KMS-11 (cell line): Measurements from ENCODE around the gene PLD4.

Source experiments
- H2AFZ ChIP-seq: fragments of 200-600 bp; sonication (generic); 2 replicates; pipeline ENCODE4 v1.6.1; 2016; ENCODE audit warnings: antibody characterized with exemption, mixed run types, low read depth
- H3K27ac ChIP-seq: fragments of 200-600 bp; sonication (generic); 2 replicates; pipeline ENCODE4 v1.6.1; 2016; ENCODE audit warnings: mild to moderate bottlenecking, mixed run types
- H3K27me3 ChIP-seq: fragments of 200-600 bp; sonication (generic); 2 replicates; pipeline ENCODE4 v1.6.1; 2017; ENCODE audit warnings: mild to moderate bottlenecking, low read depth, mixed run types, moderate library complexity; ENCODE audit not compliant: insufficient read depth
- H3K36me3 ChIP-seq: fragments of 200-600 bp; sonication (generic); 2 replicates; pipeline ENCODE4 v1.6.1; 2017; ENCODE audit warnings: mild to moderate bottlenecking, mixed run types; ENCODE audit not compliant: insufficient read depth
- H3K4me1 ChIP-seq: fragments of 200-600 bp; sonication (generic); 2 replicates; pipeline ENCODE4 v1.6.1; 2016; ENCODE audit warnings: mild to moderate bottlenecking, low read depth, mixed run types; ENCODE audit not compliant: poor library complexity, severe bottlenecking
- H3K4me2 ChIP-seq: fragments of 200-600 bp; sonication (generic); 2 replicates; pipeline ENCODE4 v1.7.0; 2016; ENCODE audit warnings: mild to moderate bottlenecking, mixed run types
- H3K4me3 ChIP-seq: fragments of 200-600 bp; sonication (generic); IDR thresholded peaks from 2 replicates; pipeline ENCODE4 v1.6.1; 2017; ENCODE audit warnings: low read depth, low read length, mixed read lengths; ENCODE audit not compliant: insufficient read depth
- H3K79me2 ChIP-seq: fragments of 200-600 bp; sonication (generic); 2 replicates; pipeline ENCODE4 v1.6.1; 2016; ENCODE audit warnings: low read depth, mixed run types; ENCODE audit not compliant: insufficient read depth
- H3K9ac ChIP-seq: fragments of 200-600 bp; sonication (generic); 2 replicates; pipeline ENCODE4 v1.6.1; 2016; ENCODE audit warnings: mild to moderate bottlenecking, mixed run types
- H4K20me1 ChIP-seq: fragments of 200-600 bp; sonication (generic); 2 replicates; pipeline ENCODE4 v1.6.1; 2016; ENCODE audit warnings: mild to moderate bottlenecking, mixed run types; ENCODE audit not compliant: insufficient read depth
- CTCF ChIP-seq: fragments of 200-600 bp; sonication (generic); conservative IDR thresholded peaks from 2 replicates; pipeline ENCODE4 v1.6.1; 2017; ENCODE audit warnings: low read depth, mild to moderate bottlenecking, antibody characterized with exemption, low read length, moderate library complexity, mixed read lengths

PLD4 gene

GRCh38 chr14:104877066-104877805, 47.4 kb upstream of the PLD4 start:
- Histone ChIP-seq H3K9ac (no peak overlapping the region), H3K27ac (no peak overlapping the region), H4K20me1 (no peaks in the 10 kb centered on the region), H3K27me3 (no peaks in the 10 kb centered on the region), H3K4me2 (no peak overlapping the region), H3K36me3 (no peaks in the 10 kb centered on the region), H3K79me2 (no peaks in the 10 kb centered on the region), H3K4me3 (no peak overlapping the region), H3K4me1 (peaks cover 14% of the 10 kb centered on the region), H2AFZ (no peak overlapping the region)
- TF ChIP-seq CTCF, result no peak

- no peak for TF ChIP-seq CTCF
- Histone ChIP-seq H3K36me3 (no peaks in the 10 kb centered on the region), H3K4me1 (peaks cover 19% of the 10 kb centered on the region), H3K9ac (no peak overlapping the region), H3K27me3 (no peaks in the 10 kb centered on the region), H2AFZ (no peak overlapping the region), H3K79me2 (no peaks in the 10 kb centered on the region), H3K4me3 (no peak overlapping the region), H3K4me2 (no peak overlapping the region), H3K27ac (no peak overlapping the region), H4K20me1 (no peaks in the 10 kb centered on the region)
These were observed 46.7 kb upstream of the PLD4 start for GRCh38 chr14:104877806-104878550.

GRCh38 chr14:104878582-104878981, 46.1 kb upstream of the PLD4 start:
- Histone ChIP-seq H3K4me1 (peaks cover 19% of the 10 kb centered on the region), H4K20me1 (no peaks in the 10 kb centered on the region), H3K4me2 (no peak overlapping the region), H3K27ac (no peak overlapping the region), H3K27me3 (no peaks in the 10 kb centered on the region), H3K36me3 (no peaks in the 10 kb centered on the region), H3K4me3 (no peak overlapping the region), H3K79me2 (no peaks in the 10 kb centered on the region), H2AFZ (no peak overlapping the region), H3K9ac (no peak overlapping the region)
- no peak for TF ChIP-seq CTCF

GRCh38 chr14:104879201-104879982, 45.3 kb upstream of the PLD4 start:
- H2AFZ ChIP-seq, result no peak overlapping the region
- H3K4me2 ChIP-seq, result no peak overlapping the region
- no peak overlapping the region for H3K4me3 ChIP-seq
- H3K36me3 ChIP-seq, result no peaks in the 10 kb centered on the region
- no peaks in the 10 kb centered on the region for H4K20me1 ChIP-seq
- no peaks in the 10 kb centered on the region for H3K27me3 ChIP-seq
- no peak overlapping the region for H3K9ac ChIP-seq
- no peak for TF ChIP-seq CTCF
- H3K4me1 ChIP-seq, result peaks cover 19% of the 10 kb centered on the region
- no peak overlapping the region for H3K27ac ChIP-seq
- H3K79me2 ChIP-seq, result no peaks in the 10 kb centered on the region
